ENCODE results near the gene SOX13.

DNA sequence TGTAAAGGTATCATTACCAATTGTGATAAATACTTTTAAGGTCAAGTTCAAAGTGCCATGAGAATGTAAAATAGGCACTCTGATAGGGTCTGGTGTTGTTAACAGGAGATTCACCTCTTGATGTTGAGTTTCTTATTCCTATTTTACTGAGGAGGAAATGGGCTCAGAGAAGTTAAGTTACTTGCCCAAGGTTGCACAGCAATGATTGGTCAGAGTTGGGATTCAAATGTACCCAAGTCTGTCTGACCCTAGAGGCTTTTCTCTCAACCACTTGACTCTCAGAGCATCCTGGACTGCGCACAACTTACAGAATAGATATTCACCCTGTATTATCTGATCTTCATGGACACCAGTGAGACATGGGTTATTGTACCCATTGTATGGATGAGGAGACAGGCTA, 33.9 kb downstream of the SOX13 start:
- no peak for TF ChIP-seq EZH2 (IDR thresholded peaks at IDR 0.05)
- no peak for TF ChIP-seq POLR2AphosphoS5 (IDR thresholded peaks at IDR 0.05; ENCODE audit: borderline replicate concordance, low read depth, low read length)
- TF ChIP-seq FOXP2 (optimal IDR thresholded peaks at IDR 0.05; ENCODE audit: control extremely low read depth, extremely low read length, insufficient read depth): no peak
